Prostate gland (tissue), 2 donors: ENCODE measurements around the gene EPHB2.

Experiments
- POLR2AphosphoS5 ChIP-seq: sonication (generic); formaldehyde crosslinking; IDR thresholded peaks from one replicate; pipeline ENCODE4 v1.6.1; 2017; ENCODE audit warnings: antibody characterized with exemption
- TF ChIP-seq, protein P1 (sequence below), 4 experiments: fragments of 200-600 bp in 2 of 4; fragments of 450-650 bp in 2 of 4; sonication (generic) in 2 of 4; IDR thresholded peaks; 1 replicate in 3 of 4; 2 replicates in 1 of 4; pipeline ENCODE4 v1.5.1; 2016 to 2019; ENCODE audit warnings: antibody characterized with exemption in 4 of 4, mild to moderate bottlenecking in 2 of 4, moderate library complexity in 2 of 4

GRCh38 chr1:22857661-22858060 is 147.0 kb downstream of the EPHB2 start:
- TF ChIP-seq, protein P1, sequence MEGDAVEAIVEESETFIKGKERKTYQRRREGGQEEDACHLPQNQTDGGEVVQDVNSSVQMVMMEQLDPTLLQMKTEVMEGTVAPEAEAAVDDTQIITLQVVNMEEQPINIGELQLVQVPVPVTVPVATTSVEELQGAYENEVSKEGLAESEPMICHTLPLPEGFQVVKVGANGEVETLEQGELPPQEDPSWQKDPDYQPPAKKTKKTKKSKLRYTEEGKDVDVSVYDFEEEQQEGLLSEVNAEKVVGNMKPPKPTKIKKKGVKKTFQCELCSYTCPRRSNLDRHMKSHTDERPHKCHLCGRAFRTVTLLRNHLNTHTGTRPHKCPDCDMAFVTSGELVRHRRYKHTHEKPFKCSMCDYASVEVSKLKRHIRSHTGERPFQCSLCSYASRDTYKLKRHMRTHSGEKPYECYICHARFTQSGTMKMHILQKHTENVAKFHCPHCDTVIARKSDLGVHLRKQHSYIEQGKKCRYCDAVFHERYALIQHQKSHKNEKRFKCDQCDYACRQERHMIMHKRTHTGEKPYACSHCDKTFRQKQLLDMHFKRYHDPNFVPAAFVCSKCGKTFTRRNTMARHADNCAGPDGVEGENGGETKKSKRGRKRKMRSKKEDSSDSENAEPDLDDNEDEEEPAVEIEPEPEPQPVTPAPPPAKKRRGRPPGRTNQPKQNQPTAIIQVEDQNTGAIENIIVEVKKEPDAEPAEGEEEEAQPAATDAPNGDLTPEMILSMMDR (IDR thresholded peaks at IDR 0.05) = no peak
- no peak for TF ChIP-seq POLR2AphosphoS5
